ENCODE data around the gene CPSF4L.
"Not testable (repeated sequence)": the region's sequence is repeated elsewhere in the genome, so short reads cannot be mapped to it uniquely, and the experiment has no call there.

Gene CPSF4L

DNA sequence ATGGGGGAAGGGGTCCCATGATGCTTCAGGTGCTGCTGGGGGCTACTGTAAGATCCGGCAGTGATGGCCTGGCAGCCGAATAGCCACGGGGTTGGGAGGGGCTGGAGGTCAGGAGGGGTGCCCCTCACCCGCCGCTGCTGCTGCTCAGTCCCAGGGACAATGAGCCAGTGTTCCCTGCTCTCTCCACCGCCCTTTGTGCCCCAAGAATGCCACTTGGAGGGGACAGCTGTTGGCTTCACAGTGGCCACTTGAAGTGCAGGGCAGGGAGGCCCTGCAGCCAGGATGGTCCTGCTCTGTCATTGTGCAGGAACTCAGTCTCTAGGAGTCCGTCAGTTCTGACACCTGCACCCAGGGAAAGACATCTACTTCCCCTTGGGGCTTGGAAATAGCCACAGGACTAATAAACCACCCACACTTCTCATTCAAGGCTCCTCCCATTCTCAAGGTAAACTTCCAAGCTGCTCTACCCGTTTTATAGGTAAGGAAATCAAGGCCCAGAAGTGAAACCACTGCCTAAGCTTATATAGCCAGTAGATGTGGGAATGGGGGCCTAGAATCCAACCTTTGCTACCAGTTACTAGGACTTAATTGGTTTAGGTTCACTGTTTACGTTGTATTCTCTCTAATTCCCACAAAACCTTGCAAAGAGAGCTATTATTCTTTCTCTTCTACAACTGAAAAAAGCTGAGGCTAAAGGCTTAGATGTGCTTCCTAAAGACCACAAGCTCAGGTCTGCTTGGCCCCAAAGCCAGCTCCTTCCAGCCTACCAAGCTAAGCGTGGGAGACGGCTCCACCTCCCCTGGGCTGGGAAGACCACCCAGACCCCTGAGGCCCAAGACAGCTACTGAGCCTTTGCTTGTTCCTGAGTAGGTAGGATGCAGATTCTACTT is 6.2 kb upstream of the CPSF4L start:
- DNase-seq (ENCODE audit: low spot score) = no peak

DNA sequence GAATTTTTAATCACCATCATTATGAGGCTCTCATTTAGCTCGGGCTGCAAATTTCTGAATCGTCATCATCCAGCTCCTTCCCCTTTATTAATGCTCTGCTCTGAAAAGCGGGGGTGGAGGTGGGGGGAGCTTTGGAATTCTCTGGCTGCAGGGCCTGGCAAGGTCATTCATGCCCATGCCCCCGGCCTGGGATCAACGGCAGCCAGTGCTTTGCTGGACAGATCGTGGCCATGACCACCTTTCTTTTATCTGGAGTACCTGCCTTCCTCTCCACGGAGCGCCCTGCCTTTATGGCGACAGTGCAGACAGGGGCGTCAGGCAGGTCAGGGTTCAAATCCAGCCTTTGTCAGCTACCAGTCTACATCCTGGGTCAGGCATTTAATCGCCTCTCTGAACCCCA is 5.1 kb upstream of the CPSF4L start:
- DNase-seq (ENCODE audit: low spot score) = no peak

DNA sequence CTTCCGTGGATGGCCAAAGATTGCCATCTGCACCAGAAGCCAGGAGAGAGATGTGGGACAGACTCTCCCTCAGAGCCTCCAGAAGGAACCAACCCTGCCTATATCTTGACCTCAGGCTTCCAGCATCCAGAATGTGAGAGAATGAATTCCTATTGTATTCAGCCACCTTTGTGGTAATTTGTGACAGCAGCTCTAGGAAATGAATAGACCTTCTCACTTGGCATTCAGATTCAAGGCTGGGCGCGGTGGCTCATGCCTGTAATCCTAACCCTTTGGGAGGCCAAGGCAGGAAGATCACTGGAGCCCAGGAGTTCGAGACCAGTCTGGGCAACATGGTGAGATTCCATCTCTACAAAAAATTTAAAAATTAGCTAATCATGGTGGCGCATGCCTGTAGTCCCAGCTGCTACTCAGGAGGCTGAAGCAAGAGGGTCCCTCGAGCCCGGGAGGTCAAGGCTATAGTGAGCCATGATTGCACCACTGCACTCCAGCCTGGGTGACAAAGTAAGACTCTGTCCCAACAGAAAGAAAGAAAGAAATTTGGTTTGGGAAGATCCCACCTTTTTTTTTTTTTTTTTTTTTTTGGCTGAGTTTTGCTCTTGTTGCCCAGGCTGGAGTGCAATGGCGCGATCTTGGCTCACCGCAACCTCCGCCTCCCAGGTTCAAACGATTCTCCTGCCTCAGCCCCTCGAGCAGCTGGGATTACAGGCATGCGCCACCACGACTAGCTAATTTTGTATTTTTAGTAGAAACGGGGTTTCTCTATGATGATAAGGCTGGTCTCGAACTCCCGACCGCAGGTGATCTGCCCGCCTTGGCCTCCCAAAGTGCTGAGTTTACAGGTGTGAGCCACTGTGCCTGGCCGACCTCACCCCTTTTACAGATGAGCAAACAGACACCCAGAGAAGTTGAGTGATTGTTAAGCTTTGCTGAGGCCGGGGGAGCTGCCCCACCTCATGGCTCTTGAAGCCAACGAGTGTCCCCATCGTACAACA is 4.3 kb upstream of the CPSF4L start:
- DNase-seq (ENCODE audit: low spot score) = no peak

DNA sequence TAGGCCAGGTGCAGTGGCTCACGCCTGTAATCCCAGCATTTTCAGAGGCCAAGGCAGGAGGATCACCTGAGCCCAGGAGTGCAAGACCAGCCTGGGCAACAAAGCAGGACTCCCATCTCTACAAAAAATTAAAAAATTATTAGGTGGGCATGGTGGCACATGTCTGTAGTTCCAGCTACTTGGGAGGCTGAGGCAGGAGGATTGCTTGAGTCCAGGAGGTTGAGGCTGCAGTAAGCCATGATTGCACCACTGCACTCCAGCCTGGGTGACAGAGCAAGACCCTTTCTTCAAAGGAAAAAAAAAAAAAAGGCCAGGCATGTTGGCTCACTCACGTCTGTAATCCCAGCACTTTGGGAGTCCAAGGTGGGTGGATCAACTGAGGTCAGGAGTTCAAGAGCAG is 2.8 kb upstream of the CPSF4L start:
- not testable (repeated sequence) for DNase-seq (ENCODE audit: low spot score)

DNA sequence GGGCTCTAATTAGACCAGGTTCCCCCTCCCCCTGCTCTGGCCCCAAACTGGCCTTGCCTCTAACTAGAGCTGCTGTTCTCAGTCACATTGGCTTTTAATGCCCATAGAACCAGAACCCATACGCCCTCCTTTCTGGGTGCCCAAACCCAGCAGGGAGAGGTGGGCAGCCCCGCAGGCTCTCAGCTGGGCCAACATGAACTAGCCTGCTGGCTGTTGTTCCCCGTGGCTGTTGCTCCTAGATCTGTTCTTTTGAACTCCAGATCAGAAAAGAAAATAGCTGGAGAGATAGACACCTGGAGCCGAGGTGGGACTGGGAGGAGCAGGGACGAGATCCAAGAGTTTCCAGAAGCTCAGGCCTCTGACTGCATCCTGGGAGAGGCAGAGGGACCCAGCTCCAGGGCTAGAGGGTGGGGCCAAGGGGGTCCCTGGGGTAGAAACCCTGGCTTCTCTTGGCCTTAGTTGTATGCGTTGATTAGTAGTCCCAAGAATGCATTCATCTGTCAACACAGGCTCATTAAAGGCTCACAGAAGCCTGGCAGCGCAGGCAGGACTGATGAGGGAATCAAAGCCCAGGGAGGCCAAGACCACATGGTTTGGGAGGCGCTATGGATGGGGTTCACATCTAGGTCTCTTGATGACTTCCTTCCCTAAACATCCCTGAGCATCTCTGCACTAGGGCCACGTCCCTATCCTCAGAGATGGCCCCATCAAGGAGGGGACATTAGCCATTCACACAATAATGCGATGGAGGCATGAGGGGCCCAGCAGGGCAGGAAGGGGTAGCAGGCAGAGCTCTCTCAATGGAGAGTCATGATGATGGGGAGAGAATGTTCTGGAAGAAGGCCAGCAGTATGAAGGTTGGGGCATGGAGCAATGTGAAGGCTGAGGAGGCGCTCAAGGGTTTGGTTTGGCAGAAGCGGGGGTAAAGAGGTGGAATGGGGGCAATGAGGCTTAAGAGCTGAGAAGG is 1.3 kb upstream of the CPSF4L start:
- DNase-seq (ENCODE audit: low spot score) = no peak

DNA sequence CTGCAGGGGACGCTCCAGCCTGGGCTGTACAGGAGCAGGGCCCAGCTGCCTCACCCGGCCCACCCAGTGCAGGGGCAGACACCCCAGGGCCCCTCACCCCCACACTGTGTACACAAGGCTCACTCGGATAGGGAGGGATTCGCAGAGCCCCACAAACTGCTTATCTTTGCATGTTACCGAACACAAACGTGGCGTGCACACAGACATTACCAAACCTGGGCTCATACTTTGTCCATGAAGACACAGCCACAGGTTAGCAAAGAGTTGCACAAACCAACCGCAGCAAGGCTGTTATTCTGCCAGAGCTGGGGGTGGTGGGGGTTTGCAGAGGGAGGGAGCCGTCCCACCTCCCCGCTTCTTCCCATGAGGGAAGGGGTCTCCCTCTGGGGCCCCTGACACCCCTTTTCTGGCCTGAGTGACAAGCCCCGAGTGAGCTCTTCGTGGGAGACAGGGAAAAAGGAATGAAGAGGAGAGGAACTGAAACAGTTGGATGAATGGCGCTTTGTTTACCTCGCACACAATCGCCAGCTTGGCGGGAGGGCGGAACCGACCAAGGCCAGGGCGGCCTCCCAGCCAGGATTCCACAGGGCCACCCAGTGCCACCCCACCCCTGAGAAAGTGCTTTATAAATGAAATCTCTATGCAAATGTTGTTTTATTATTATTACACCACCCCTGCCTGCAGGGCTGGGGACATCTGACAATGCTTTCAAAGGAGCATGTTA is 434 bp upstream of the CPSF4L start:
- no peak for DNase-seq (ENCODE audit: low spot score)

DNA sequence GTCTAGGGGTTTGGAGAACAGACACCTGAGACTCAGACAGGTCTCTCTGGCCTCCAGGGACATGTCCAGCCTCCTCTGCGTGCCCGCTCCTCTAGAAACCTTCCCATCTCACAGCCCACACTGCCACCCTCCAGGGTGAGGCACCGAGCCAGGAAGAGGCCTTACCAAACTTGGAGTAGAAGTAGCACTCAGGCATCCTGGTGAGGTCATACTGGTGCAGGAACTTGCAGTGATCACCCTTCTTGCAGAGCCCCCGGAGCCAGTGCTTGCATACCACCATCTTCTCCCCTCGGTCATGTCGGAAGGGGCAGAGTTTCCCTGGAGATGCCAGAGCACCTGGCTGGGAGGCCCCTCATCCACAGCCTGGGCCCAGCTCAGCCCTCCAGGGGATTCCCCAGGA is 4.2 kb downstream of the CPSF4L start:
- DNase-seq (ENCODE audit: low spot score) = no peak

DNA sequence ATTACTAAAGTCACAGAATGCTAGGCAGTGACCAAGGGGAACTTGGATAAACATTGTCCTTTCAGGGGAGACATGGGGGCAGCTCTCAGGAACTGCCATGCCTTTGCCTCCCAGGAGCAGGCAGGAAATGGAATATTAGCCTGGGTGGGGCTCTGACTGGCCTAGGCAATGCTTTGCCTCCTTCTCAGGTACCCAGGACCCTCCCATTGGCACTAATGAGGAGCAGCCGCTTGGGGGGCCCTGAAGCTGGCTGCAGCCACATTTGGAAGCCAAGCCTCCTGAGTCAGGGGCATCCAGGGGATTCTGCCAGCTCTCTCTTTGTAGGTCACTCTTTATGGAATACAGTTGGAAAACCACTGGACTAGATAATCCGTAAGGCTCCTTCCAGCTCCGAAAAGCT is 5.5 kb downstream of the CPSF4L start:
- DNase-seq (ENCODE audit: low spot score) = no peak

DNA sequence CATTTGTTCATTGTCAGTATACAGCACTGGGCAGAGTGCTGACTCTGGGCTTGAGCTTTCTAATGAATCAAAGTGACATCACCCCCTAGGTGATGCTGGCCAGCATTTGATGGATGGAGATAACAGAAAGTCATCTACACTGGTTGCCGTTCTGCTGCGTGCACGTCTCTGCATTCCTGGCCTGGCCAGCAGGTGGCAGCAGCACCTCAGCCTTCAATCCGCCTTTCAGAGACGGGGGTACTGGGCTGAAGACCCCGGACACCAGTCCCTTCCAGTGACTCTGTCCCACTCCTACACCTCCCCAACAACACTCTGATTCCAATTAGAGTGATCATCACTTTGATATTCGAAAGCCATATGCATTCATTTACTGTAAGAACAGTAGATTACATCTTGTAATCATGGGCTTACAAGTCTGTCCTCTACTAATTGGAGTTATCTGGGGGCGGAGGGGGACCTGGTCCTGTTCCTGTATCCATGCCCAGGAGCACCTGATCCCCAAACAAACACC is 6.0 kb downstream of the CPSF4L start:
- peak; percentile 46 for DNase-seq (ENCODE audit: low spot score)

DNA sequence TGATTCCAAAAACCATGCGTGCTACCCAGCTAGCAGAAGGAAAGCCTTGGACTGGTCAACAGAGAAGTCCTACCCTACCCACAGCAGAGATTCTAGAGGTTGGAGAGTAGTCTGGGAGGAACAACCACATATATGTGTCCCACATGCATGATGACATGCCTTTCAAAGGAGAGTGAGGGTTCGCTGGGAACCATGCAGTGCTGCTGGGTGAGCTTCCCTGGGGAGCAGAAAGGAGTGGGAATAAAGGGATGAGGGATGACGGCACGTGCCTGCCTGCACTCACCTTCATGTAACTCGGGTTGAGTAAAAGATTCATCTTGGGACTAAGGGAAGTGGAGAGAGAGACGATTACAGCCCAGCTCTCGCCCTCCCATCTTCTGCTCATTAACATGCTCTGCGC is 9.8 kb downstream of the CPSF4L start:
- DNase-seq (ENCODE audit: low spot score) = no peak

DNA sequence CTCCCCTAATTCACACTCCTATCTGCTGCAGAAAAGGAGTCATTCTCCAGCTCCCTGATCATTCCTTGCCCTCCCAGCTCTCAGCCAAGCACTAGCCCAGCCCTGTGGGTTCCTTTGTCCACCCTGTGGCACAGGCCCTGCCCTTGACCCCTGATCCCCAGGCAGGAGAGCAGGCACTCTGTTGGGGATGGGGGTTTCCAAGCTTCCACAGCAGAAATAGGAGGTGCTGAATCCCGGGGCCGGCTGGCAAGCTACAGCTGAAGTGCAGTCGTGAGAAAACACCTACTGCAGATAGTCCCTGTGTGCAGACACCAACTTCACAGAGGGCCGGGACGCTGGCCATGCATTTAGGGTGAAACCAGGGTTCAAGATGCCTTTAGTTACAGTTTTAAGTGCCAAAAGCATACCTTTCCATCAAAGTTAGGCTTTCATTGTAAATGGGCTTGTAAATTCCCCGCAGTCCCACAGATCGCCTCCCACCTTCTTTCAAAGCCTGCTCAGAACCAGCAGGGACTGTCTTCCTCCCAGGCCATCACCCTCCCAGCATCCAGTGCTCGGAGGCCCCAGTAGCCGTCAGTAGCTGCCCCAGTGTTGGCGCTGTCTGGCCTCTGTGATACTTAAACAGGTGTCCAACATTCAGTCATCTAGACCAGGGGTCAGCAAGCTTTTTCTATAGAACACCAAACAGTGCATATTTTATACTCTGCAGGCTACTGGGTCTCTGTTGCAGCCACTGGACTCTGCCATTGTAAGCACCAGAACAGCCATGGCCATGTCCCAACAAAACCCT is 10.6 kb downstream of the CPSF4L start:
- no peak for DNase-seq (ENCODE audit: low spot score)

DNA sequence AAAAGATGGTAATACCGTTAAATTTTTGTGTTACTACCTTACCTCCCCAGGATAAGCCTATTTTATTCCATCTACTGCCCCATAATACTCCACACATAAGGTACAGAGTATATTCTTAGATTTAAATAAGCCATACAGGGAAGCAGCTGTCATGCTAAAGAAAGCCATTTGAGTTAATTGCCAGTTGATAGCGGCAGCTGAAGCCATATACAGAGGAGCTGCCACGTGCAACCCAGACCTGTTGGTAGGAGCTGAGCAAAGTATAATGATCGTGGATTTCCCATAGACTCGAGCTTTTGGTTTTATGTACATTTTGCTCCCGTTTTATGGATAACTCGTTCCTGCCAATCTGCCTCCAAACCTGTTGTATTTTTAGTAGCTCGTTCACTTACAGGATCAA is 12.0 kb downstream of the CPSF4L start:
- no peak for DNase-seq (ENCODE audit: low spot score)

DNA sequence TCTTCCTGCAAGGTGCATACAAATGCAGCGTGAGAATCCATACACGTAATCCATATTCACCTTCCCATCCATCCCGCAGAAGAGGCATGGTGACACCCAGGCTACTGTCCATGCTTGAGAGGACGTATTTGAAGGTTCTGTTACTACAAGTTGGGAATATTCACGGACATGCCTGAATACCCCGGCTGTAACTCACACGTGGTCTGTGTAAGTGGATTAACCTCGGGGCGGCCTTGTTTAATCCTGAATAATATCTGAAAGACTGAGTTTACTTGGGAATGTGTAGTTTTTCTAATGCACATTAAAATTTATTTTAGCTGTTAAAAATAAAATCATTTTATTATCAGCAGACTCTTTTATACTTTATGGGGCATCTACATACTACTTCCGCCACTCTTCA is 13.1 kb downstream of the CPSF4L start:
- DNase-seq (ENCODE audit: low spot score) = no peak

DNA sequence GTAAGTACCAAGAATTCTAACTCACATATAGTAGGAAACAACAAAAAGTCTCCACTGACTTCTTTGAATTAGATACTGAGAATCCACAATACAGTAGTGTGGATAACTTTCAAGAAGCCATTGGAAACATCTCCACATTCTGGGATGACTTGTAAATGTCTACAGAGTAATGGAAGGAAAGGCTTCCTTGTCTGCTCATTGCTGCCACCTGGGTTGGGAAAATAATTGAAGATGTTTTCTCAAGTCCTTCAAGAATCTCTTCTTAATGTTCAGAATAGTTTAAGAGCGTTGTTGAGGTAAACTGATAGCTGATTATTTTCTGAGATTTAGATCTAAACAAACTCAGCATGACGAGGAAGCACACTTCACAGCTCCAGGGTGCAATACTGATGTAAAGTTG is 14.0 kb downstream of the CPSF4L start:
- DNase-seq (ENCODE audit: low spot score) = no peak

DNA sequence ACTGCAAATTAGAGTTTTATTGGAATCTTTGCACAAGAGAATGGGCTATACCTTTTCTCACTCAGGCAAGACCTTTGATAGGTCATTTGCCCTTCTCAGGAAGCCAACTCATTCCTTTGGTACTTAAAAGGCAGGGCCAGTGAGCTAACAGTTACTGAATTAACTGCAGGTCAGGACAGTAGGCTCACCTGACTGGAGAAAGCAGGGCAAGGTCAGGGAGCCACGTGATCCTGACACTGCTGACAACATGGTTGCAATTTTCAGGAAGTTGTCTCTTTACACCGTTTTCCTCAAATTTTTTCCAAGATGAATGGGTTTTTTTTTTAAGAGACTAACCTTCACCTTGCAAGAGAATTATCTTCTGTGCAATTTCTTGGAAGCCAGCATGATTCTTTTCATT is 21.1 kb downstream of the CPSF4L start:
- DNase-seq (ENCODE audit: low spot score) = no peak

DNA sequence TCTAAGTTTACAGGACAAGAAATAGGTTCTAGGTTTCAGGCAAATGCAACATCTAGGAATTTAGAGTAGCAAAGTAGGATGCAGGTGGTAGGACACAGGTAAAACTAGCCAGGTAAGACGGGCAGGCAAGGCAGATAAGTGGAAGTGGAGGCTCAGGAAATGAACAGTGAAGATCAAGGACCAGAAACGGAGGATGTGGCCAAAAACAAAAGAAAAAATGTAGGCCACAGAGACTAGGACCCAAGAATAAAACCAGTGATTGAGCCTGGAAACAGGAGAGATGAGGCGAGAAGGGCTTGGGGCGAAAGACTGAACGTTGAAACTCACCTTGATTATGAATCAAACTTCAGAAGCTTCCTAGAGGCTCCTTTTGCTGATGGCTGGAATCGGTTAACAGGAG is 24.0 kb downstream of the CPSF4L start:
- no peak for DNase-seq (ENCODE audit: low spot score)

DNA sequence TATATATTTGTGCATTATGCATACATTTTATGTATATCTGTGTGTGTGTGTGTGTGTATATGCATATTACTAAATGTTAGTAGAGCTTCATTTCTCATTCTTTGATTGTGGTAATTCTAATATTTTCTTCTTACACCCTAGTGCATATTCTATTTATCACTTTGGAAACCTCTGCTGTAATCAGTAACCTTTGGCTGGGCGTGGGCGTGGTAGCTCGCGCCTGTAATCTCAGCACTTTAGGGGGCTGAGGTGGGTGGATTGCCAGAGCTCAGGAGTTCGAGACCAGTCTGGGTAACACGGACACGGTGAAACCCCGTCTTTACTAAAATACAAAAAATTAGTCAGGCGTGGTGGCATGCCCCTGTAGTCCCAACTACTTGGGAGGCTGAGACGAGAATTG is 26.9 kb downstream of the CPSF4L start:
- DNase-seq (ENCODE audit: low spot score) = no peak

DNA sequence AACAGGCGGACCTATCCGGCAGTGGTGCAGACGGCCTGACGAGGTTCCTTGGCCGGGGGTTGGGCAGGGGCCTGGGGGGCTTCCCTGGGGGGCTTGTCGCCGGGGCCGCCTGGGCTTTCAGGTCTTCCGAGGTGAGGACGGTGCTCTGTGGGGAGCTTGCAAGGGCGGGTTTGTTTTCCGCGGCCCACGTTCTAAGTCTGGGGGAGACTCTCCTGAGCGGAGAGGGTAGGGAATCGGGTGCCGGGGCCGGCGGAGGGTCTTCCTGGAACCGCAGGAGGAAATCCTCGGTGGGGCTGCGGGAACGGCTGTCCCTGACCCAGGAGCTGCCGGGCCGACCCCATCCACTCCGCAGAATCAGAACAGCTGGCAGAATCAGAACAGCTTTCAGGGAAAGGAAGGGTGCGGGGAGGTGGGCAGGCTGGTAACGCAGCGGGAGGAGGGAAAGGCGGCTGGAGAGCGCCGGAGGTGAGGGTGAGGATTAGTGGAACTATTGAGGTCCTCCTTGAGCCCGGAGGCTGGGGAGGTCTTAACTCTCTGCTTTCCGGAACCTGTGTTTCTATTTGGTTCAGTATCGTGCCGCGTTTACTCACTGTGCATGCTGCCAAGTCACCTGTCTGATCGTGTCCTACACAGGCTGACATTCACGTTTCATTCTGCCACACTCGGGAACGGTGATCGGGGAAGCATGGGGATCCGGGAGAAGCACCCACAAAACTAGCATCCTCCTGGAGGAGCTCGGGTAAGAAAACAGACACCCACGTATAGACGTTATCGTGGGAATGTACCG is 28.9 kb downstream of the CPSF4L start:
- peak; percentile 20 for DNase-seq (ENCODE audit: low spot score)

Measured in CD4-positive, alpha-beta T cell treated with Interleukin-15 for 4 hours (primary cell).